Activated CD4-positive, alpha-beta memory T cell treated with anti-CD3 and anti-CD28 coated beads for 36 hours (primary cell): ENCODE data around the gene ZNF841. TPM values are rescaled to one million over a fixed set of nuclear protein-coding genes. Genes with fewer than 3 reads are reported as not detected.
A peak's percentile ranks its signal among the peaks of the same experiment; 100 is the strongest.

Experiments used
- CTCF ChIA-PET: fragments of 350-600 bp; sonication (Branson Sonifier 250); formaldehyde crosslinking; loops from one replicate; lab custom pipeline; 2021; ENCODE audit warnings: antibody characterized with exemption, inconsistent platforms; lab: Charles Lee
- POLR2A ChIA-PET: fragments of 350-600 bp; sonication (Branson Sonifier 250); formaldehyde crosslinking; loops from one replicate; lab custom pipeline; 2021; ENCODE audit warnings: antibody characterized with exemption; lab: Charles Lee
- DNase-seq: peaks from one replicate; pipeline ENCODE4 v3.0.0-alpha.2; 2020
- H3K27ac Mint-ChIP-seq: one replicate; pipeline ENCODE4 v1.8.0; 2021; ENCODE audit warnings: mixed read lengths
- H3K27me3 Mint-ChIP-seq: one replicate; pipeline ENCODE4 v1.8.0; 2021; ENCODE audit warnings: mixed read lengths
- H3K36me3 Mint-ChIP-seq: one replicate; pipeline ENCODE4 v1.8.0; 2021; ENCODE audit warnings: mixed read lengths
- H3K4me1 Mint-ChIP-seq: one replicate; pipeline ENCODE4 v1.8.0; 2021; ENCODE audit warnings: low read depth, mixed read lengths
- H3K4me3 Mint-ChIP-seq: one replicate; pipeline ENCODE4 v1.8.0; 2021; ENCODE audit warnings: mild to moderate bottlenecking, mixed read lengths
- H3K9me3 Mint-ChIP-seq: one replicate; pipeline ENCODE4 v1.8.0; 2021; ENCODE audit warnings: mixed read lengths
- intact Hi-C: fragments of 100-400 bp; cut with micrococcal nuclease; formaldehyde crosslinking; loops from one replicate; pipeline ENCODE4 v1.15.1; 2023
- total RNA-seq, 2 experiments: library from RNA; stranded (reverse); gene quantifications; one replicate each; pipeline ENCODE4 v1.2.3, GENCODE V29; 2021

Gene ZNF841
- 10 to 100 TPM; 14.5 to 17.0 TPM for total RNA-seq

- H3K4me1 Mint-ChIP-seq = peaks cover 29% of the 10 kb centered on the region
- CTCF ChIA-PET = no interaction called here
- no peaks in the 10 kb centered on the region for H3K27me3 Mint-ChIP-seq
- peak within 1 kb of the TSS; percentile 91 for H3K27ac Mint-ChIP-seq
- POLR2A ChIA-PET = no interaction called here
- peak; percentile 95 for DNase-seq
- peaks cover 64% of the 10 kb centered on the region for H3K36me3 Mint-ChIP-seq
- intact Hi-C loops = loop anchor here (1.0 kb wide), 1 partner anchor 44 kb away; the partner anchor contains the start of gene ZNF616
- peaks cover 74% of the 10 kb centered on the region for H3K9me3 Mint-ChIP-seq
- peak within 1 kb of the TSS; percentile 87 for H3K4me3 Mint-ChIP-seq
These were observed at the start of gene ZNF841 for GRCh38 chr19:52095172-52096014. TSS of gene ZNF841 (minus strand) at chr19:52095765. CDS start at chr19:52084801, 10,964 bp downstream.

- Mint-ChIP-seq H3K9me3 (peaks cover 27% of the 10 kb centered on the region), H3K27ac (no peak overlapping the region), H3K36me3 (peaks cover 4% of the 10 kb centered on the region), H3K4me1 (peaks cover 22% of the 10 kb centered on the region), H3K27me3 (no peaks in the 10 kb centered on the region), H3K4me3 (no peak overlapping the region)
- ChIA-PET CTCF (no interaction called here), POLR2A (interaction anchor here (0.6 kb wide), 1 partner anchor 640 kb away, joined by 3 read pairs; no protein-coding TSS in a partner anchor)
- no peak for DNase-seq
- intact Hi-C loops = no loop called here
These were observed 46.5 kb upstream of the ZNF841 start for GRCh38 chr19:52142001-52142595.

- no peak for DNase-seq
- CTCF ChIA-PET = interaction anchor here (1.7 kb wide), 1 partner anchor 96 kb away, joined by 6 read pairs; no protein-coding TSS in a partner anchor
- Mint-ChIP-seq H3K4me1 (peaks cover 22% of the 10 kb centered on the region), H3K27me3 (no peaks in the 10 kb centered on the region), H3K9me3 (peaks cover 20% of the 10 kb centered on the region), H3K27ac (no peak overlapping the region), H3K4me3 (no peak overlapping the region), H3K36me3 (peaks cover 7% of the 10 kb centered on the region)
- intact Hi-C loops = no loop called here
- POLR2A ChIA-PET = no interaction called here
These were observed 45.6 kb upstream of the ZNF841 start for GRCh38 chr19:52141203-52141602.

GRCh38 chr19:52140032-52140710 lies 44.6 kb upstream of the ZNF841 start:
- Mint-ChIP-seq H3K9me3 (peaks cover 19% of the 10 kb centered on the region), H3K27me3 (no peaks in the 10 kb centered on the region), H3K27ac (peak overlapping the region; percentile 19), H3K36me3 (peaks cover 12% of the 10 kb centered on the region), H3K4me1 (peaks cover 22% of the 10 kb centered on the region), H3K4me3 (peak overlapping the region; percentile 92)
- POLR2A ChIA-PET = interaction anchor here (0.5 to 1.1 kb wide), 2 partner anchors 132 to 736 kb away, joined by 3 read pairs; partner anchors contain the start of gene ZNF615
- DNase-seq = no peak
- CTCF ChIA-PET = interaction anchor here (1.1 to 1.7 kb wide), 2 partner anchors 12 to 97 kb away, joined by 3 to 6 read pairs; no protein-coding TSS in a partner anchor
- intact Hi-C loops = loop anchor here (1.0 kb wide), 1 partner anchor 49 kb away; no protein-coding TSS in a partner anchor

- POLR2A ChIA-PET = interaction anchor here (1.1 kb wide), 1 partner anchor 131 kb away, joined by 3 read pairs; the partner anchor contains the start of gene ZNF615
- H3K4me1 Mint-ChIP-seq = peaks cover 22% of the 10 kb centered on the region
- H3K9me3 Mint-ChIP-seq = peaks cover 20% of the 10 kb centered on the region
- peak; percentile 99 for DNase-seq
- peaks cover 18% of the 10 kb centered on the region for H3K36me3 Mint-ChIP-seq
- no peaks in the 10 kb centered on the region for H3K27me3 Mint-ChIP-seq
- CTCF ChIA-PET = interaction anchor here (0.6 to 2.7 kb wide), 9 partner anchors 9 to 102 kb away, joined by 3 to 21 read pairs (median 3); partner anchors contain the start of gene ZNF836
- H3K27ac Mint-ChIP-seq = peak within 1 kb of the TSS; percentile 95
- H3K4me3 Mint-ChIP-seq = peak within 1 kb of the TSS; percentile 92
- intact Hi-C loops = loop anchor here (1.0 kb wide), 6 partner anchors 32 to 388 kb away; partner anchors contain the start of genes ZNF766, ZNF808, ZNF836 and ZNF841
These were observed 43.9 kb upstream of the ZNF841 start, which contains the start of gene ZNF616 for GRCh38 chr19:52139252-52140031. TSS of gene ZNF616 (minus strand) at chr19:52139938. CDS start at chr19:52130512, 9,426 bp downstream.

GRCh38 chr19:52138983-52139251 lies 43.4 kb upstream of the ZNF841 start:
- peaks cover 23% of the 10 kb centered on the region for H3K36me3 Mint-ChIP-seq

GRCh38 chr19:52138278-52138982 lies 42.9 kb upstream of the ZNF841 start:
- H3K4me1 Mint-ChIP-seq = peaks cover 22% of the 10 kb centered on the region
- POLR2A ChIA-PET = no interaction called here
- H3K27me3 Mint-ChIP-seq = no peaks in the 10 kb centered on the region
- peak overlapping the region; percentile 92 for H3K4me3 Mint-ChIP-seq
- H3K36me3 Mint-ChIP-seq = peaks cover 26% of the 10 kb centered on the region
- CTCF ChIA-PET = interaction anchor here (0.6 to 2.7 kb wide), 6 partner anchors 33 to 194 kb away, joined by 3 to 21 read pairs (median 3); partner anchors contain the start of genes PPP2R1A and ZNF836
- DNase-seq = peak; percentile 34
- intact Hi-C loops = no loop called here
- peaks cover 26% of the 10 kb centered on the region for H3K9me3 Mint-ChIP-seq
- peak overlapping the region; percentile 95 for H3K27ac Mint-ChIP-seq

More at GRCh38 chr19:52138983-52139251, 43.4 kb upstream of the ZNF841 start:
- no peak for DNase-seq
- Mint-ChIP-seq H3K4me3 (peak overlapping the region; percentile 92), H3K27ac (peak overlapping the region; percentile 95), H3K27me3 (no peaks in the 10 kb centered on the region), H3K9me3 (peaks cover 24% of the 10 kb centered on the region), H3K4me1 (peaks cover 22% of the 10 kb centered on the region)
- POLR2A ChIA-PET = no interaction called here
- CTCF ChIA-PET = interaction anchor here (0.6 to 2.7 kb wide), 7 partner anchors 21 to 193 kb away, joined by 3 to 21 read pairs (median 3); partner anchors contain the start of genes PPP2R1A and ZNF836
- intact Hi-C loops = loop anchor here (1.0 kb wide), 5 partner anchors 32 to 388 kb away; partner anchors contain the start of genes ZNF766, ZNF808, ZNF836 and ZNF841

GRCh38 chr19:52120286-52120685 lies 24.7 kb upstream of the ZNF841 start:
- no peaks in the 10 kb centered on the region for H3K4me1 Mint-ChIP-seq
- ChIA-PET CTCF (no interaction called here), POLR2A (no interaction called here)
- peaks cover 95% of the 10 kb centered on the region for H3K36me3 Mint-ChIP-seq
- peaks cover 91% of the 10 kb centered on the region for H3K9me3 Mint-ChIP-seq
- DNase-seq = no peak
- H3K27ac Mint-ChIP-seq = no peak overlapping the region
- no peak overlapping the region for H3K4me3 Mint-ChIP-seq
- intact Hi-C loops = no loop called here
- H3K27me3 Mint-ChIP-seq = no peaks in the 10 kb centered on the region

- Mint-ChIP-seq H3K27me3 (no peaks in the 10 kb centered on the region), H3K4me3 (no peak overlapping the region), H3K9me3 (peaks cover 95% of the 10 kb centered on the region), H3K4me1 (no peaks in the 10 kb centered on the region), H3K27ac (no peak overlapping the region), H3K36me3 (peaks cover 77% of the 10 kb centered on the region)
- ChIA-PET CTCF (no interaction called here), POLR2A (no interaction called here)
- intact Hi-C loops = no loop called here
- DNase-seq = no peak
These were observed 20.0 kb upstream of the ZNF841 start for GRCh38 chr19:52115526-52116053.

- ChIA-PET CTCF (no interaction called here), POLR2A (no interaction called here)
- Mint-ChIP-seq H3K9me3 (peaks cover 95% of the 10 kb centered on the region), H3K4me3 (no peak overlapping the region), H3K36me3 (peaks cover 75% of the 10 kb centered on the region), H3K4me1 (no peaks in the 10 kb centered on the region), H3K27me3 (no peaks in the 10 kb centered on the region), H3K27ac (no peak overlapping the region)
- intact Hi-C loops = no loop called here
- no peak for DNase-seq
These were observed 19.1 kb upstream of the ZNF841 start for GRCh38 chr19:52114691-52115090.
